NT2/D1 (cell line): ENCODE results near the gene NME8.
"Not testable (repeated sequence)": the region's sequence is repeated elsewhere in the genome, so short reads cannot be mapped to it uniquely, and the experiment has no call there.

Experiments
- DNase-seq: peaks from one replicate; pipeline ENCODE4 v3.0.0-alpha.2; 2011; ENCODE audit warnings: low read depth, low spot score
- H3K27me3 ChIP-seq: 2 replicates; pipeline ENCODE4 v1.6.0; 2011; ENCODE audit warnings: mild to moderate bottlenecking; ENCODE audit not compliant: insufficient read length, insufficient read depth
- H3K36me3 ChIP-seq: 2 replicates; pipeline ENCODE4 v1.6.1; 2011; ENCODE audit warnings: mild to moderate bottlenecking, low read length, mixed read lengths; ENCODE audit not compliant: insufficient read depth, insufficient read length
- H3K4me1 ChIP-seq: 2 replicates; pipeline ENCODE4 v1.5.1; 2011; ENCODE audit not compliant: insufficient read depth, insufficient read length
- H3K4me3 ChIP-seq: 2 replicates; pipeline ENCODE4 v1.5.1; 2011; ENCODE audit warnings: low read depth; ENCODE audit not compliant: insufficient read length
- H3K9ac ChIP-seq: 2 replicates; pipeline ENCODE4 v1.6.0; 2011; ENCODE audit warnings: low read depth; ENCODE audit not compliant: insufficient read length
- H3K9me3 ChIP-seq: 2 replicates; pipeline ENCODE4 v1.5.1; 2011; ENCODE audit warnings: mild to moderate bottlenecking, low read length; ENCODE audit not compliant: insufficient read depth
- SUZ12 ChIP-seq: IDR thresholded peaks from 2 replicates; pipeline ENCODE4 v1.6.1; 2011; ENCODE audit not compliant: insufficient read length, insufficient read depth; ENCODE audit errors: extremely low read depth
- YY1 ChIP-seq: IDR thresholded peaks from 2 replicates; pipeline ENCODE4 v1.6.1; 2011; ENCODE audit not compliant: insufficient read length, insufficient read depth
- ZNF274 ChIP-seq: IDR thresholded peaks from 2 replicates; pipeline ENCODE4 v1.6.1; 2011; ENCODE audit warnings: mild to moderate bottlenecking, low read depth, low read length

NME8 gene

GRCh38 chr7:37848297-37848696 lies at the start of gene NME8:
Gene NME8 (plus strand): TSS chr7:37848597. CDS start chr7:37850267, 1,670 bp downstream.
- Histone ChIP-seq H3K36me3 (no peaks in the 10 kb centered on the region), H3K4me3 (no peak within 1 kb of the TSS), H3K27me3 (no peaks in the 10 kb centered on the region), H3K9me3 (no peaks in the 10 kb centered on the region), H3K4me1 (no peaks in the 10 kb centered on the region), H3K9ac (no peak within 1 kb of the TSS)
- no peak for TF ChIP-seq YY1
- no peak for TF ChIP-seq SUZ12
- no peak for TF ChIP-seq ZNF274
- no peak for DNase-seq

- H3K9ac ChIP-seq: no peak overlapping the region
- DNase-seq: no peak
- no peaks in the 10 kb centered on the region for H3K4me1 ChIP-seq
- H3K4me3 ChIP-seq: no peak overlapping the region
- H3K9me3 ChIP-seq: no peaks in the 10 kb centered on the region
- H3K36me3 ChIP-seq: no peaks in the 10 kb centered on the region
- no peaks in the 10 kb centered on the region for H3K27me3 ChIP-seq
- TF ChIP-seq YY1: no peak
- no peak for TF ChIP-seq ZNF274
- TF ChIP-seq SUZ12: no peak
Measured at GRCh38 chr7:37806152-37806551, 42.2 kb upstream of the NME8 start.

GRCh38 chr7:37812161-37812580 lies 36.2 kb upstream of the NME8 start:
- not testable (repeated sequence) for H3K36me3 ChIP-seq, H3K9ac ChIP-seq, H3K4me1 ChIP-seq, DNase-seq, H3K9me3 ChIP-seq, H3K4me3 ChIP-seq, H3K27me3 ChIP-seq

GRCh38 chr7:37815671-37816371 lies 32.6 kb upstream of the NME8 start:
- Histone ChIP-seq H3K4me1 (no peaks in the 10 kb centered on the region), H3K27me3 (no peaks in the 10 kb centered on the region), H3K9ac (no peak overlapping the region), H3K4me3 (no peak overlapping the region), H3K36me3 (no peaks in the 10 kb centered on the region), H3K9me3 (0 out of 2 replicates have a peak, but pooled peaks cover 6% of the 10 kb centered on the region)
- TF ChIP-seq YY1: no peak
- DNase-seq: no peak

- 0 out of 2 replicates have a peak, but pooled peaks cover 6% of the 10 kb centered on the region for H3K9me3 ChIP-seq
- H3K4me3 ChIP-seq: no peak overlapping the region
- H3K36me3 ChIP-seq: no peaks in the 10 kb centered on the region
- no peaks in the 10 kb centered on the region for H3K27me3 ChIP-seq
- TF ChIP-seq ZNF274 (no peak), SUZ12 (no peak), YY1 (no peak)
- no peak for DNase-seq
- no peaks in the 10 kb centered on the region for H3K4me1 ChIP-seq
- H3K9ac ChIP-seq: no peak overlapping the region
Measured at GRCh38 chr7:37816922-37817590, 31.3 kb upstream of the NME8 start.

- Histone ChIP-seq H3K4me1 (no peaks in the 10 kb centered on the region), H3K36me3 (no peaks in the 10 kb centered on the region), H3K9ac (no peak overlapping the region), H3K9me3 (0 out of 2 replicates have a peak, but pooled peaks cover 6% of the 10 kb centered on the region), H3K27me3 (no peaks in the 10 kb centered on the region), H3K4me3 (no peak overlapping the region)
- TF ChIP-seq ZNF274 (no peak), SUZ12 (no peak)
- DNase-seq: no peak
Measured at GRCh38 chr7:37817591-37817960, 30.8 kb upstream of the NME8 start.

- Histone ChIP-seq H3K4me3 (no peak overlapping the region), H3K4me1 (no peaks in the 10 kb centered on the region), H3K27me3 (no peaks in the 10 kb centered on the region), H3K36me3 (no peaks in the 10 kb centered on the region), H3K9me3 (0 out of 2 replicates have a peak, but pooled peaks cover 6% of the 10 kb centered on the region), H3K9ac (no peak overlapping the region)
- TF ChIP-seq YY1: no peak
- TF ChIP-seq SUZ12: no peak
- TF ChIP-seq ZNF274: no peak
- DNase-seq: no peak
Measured at GRCh38 chr7:37817996-37818720, 30.2 kb upstream of the NME8 start.
